ENCODE data around the gene TTC23L.
A peak's percentile ranks its signal among the peaks of the same experiment; 100 is the strongest.
"Not testable (repeated sequence)": the region's sequence is repeated elsewhere in the genome, so short reads cannot be mapped to it uniquely, and the experiment has no call there.

The TTC23L gene

GRCh38 chr5:34838785-34839714 lies at the start of gene TTC23L:
Gene TTC23L, plus strand, starts transcription at chr5:34839164. Its CDS starts 1,508 bp downstream, at chr5:34840672.
- DNase-seq (ENCODE audit: low read depth) = peak; percentile 46
- H3K4me3 ChIP-seq (ENCODE audit: low read depth, low read length) = peak within 1 kb of the TSS; percentile 71

GRCh38 chr5:34789639-34790038 lies 49.3 kb upstream of the TTC23L start:
- DNase-seq (ENCODE audit: low read depth) = no peak
- H3K4me3 ChIP-seq (ENCODE audit: low read depth, low read length) = no peak overlapping the region

- no peak for DNase-seq (ENCODE audit: low read depth)
- H3K4me3 ChIP-seq (ENCODE audit: low read depth, low read length) = no peak overlapping the region
These were observed 48.9 kb upstream of the TTC23L start for GRCh38 chr5:34790069-34790468.

- no peak for DNase-seq (ENCODE audit: low read depth)
- no peak overlapping the region for H3K4me3 ChIP-seq (ENCODE audit: low read depth, low read length)
These were observed 47.2 kb upstream of the TTC23L start for GRCh38 chr5:34791761-34792244.

GRCh38 chr5:34802834-34803563 lies 36.0 kb upstream of the TTC23L start:
- DNase-seq (ENCODE audit: low read depth) = no peak

GRCh38 chr5:34803974-34804732 lies 34.8 kb upstream of the TTC23L start:
- no peak overlapping the region for H3K4me3 ChIP-seq (ENCODE audit: low read depth, low read length)
- DNase-seq (ENCODE audit: low read depth) = peak; percentile 24

More at GRCh38 chr5:34802834-34803563, 36.0 kb upstream of the TTC23L start:
- no peak overlapping the region for H3K4me3 ChIP-seq (ENCODE audit: low read depth, low read length)

GRCh38 chr5:34804913-34805312 lies 34.1 kb upstream of the TTC23L start:
- peak; percentile 16 for DNase-seq (ENCODE audit: low read depth)
- no peak overlapping the region for H3K4me3 ChIP-seq (ENCODE audit: low read depth, low read length)

- DNase-seq (ENCODE audit: low read depth) = no peak
- no peak overlapping the region for H3K4me3 ChIP-seq (ENCODE audit: low read depth, low read length)
These were observed 32.4 kb upstream of the TTC23L start for GRCh38 chr5:34806532-34806931.

- no peak for DNase-seq (ENCODE audit: low read depth)
- no peak overlapping the region for H3K4me3 ChIP-seq (ENCODE audit: low read depth, low read length)
These were observed 27.3 kb upstream of the TTC23L start for GRCh38 chr5:34811706-34812105.

- no peak for DNase-seq (ENCODE audit: low read depth)
- no peak overlapping the region for H3K4me3 ChIP-seq (ENCODE audit: low read depth, low read length)
These were observed 25.5 kb upstream of the TTC23L start for GRCh38 chr5:34813509-34813908.

- no peak overlapping the region for H3K4me3 ChIP-seq (ENCODE audit: low read depth, low read length)
- no peak for DNase-seq (ENCODE audit: low read depth)
These were observed 21.2 kb upstream of the TTC23L start for GRCh38 chr5:34817558-34818351.

- no peak for DNase-seq (ENCODE audit: low read depth)
- no peak overlapping the region for H3K4me3 ChIP-seq (ENCODE audit: low read depth, low read length)
These were observed 20.2 kb upstream of the TTC23L start for GRCh38 chr5:34818717-34819116.

GRCh38 chr5:34820593-34820992 lies 18.4 kb upstream of the TTC23L start:
- H3K4me3 ChIP-seq (ENCODE audit: low read depth, low read length) = no peak overlapping the region
- DNase-seq (ENCODE audit: low read depth) = no peak

GRCh38 chr5:34822956-34823715 lies 15.8 kb upstream of the TTC23L start:
- peak; percentile 34 for DNase-seq (ENCODE audit: low read depth)
- H3K4me3 ChIP-seq (ENCODE audit: low read depth, low read length) = no peak overlapping the region

GRCh38 chr5:34826347-34826746 lies 12.6 kb upstream of the TTC23L start:
- no peak overlapping the region for H3K4me3 ChIP-seq (ENCODE audit: low read depth, low read length)
- no peak for DNase-seq (ENCODE audit: low read depth)

GRCh38 chr5:34827588-34828506 lies 11.1 kb upstream of the TTC23L start:
- DNase-seq (ENCODE audit: low read depth) = no peak
- H3K4me3 ChIP-seq (ENCODE audit: low read depth, low read length) = no peak overlapping the region

GRCh38 chr5:34830827-34831226 lies 8.1 kb upstream of the TTC23L start:
- H3K4me3 ChIP-seq (ENCODE audit: low read depth, low read length); DNase-seq (ENCODE audit: low read depth): not testable (repeated sequence)

Data from skeletal muscle cell (primary cell).